Activated CD4-positive, alpha-beta T cell treated with anti-CD3 and anti-CD28 coated beads for 36 hours (primary cell): ENCODE data around the gene TPCN2. TPM values are rescaled to one million over a fixed set of nuclear protein-coding genes. Genes with fewer than 3 reads are reported as not detected.

ENCODE experiments used
- ATAC-seq: fragments of 200-7000 bp; cut with Tn5 transposase; one replicate; pipeline ENCODE4 v1.10.0; 2021; ENCODE audit warnings: mild to moderate bottlenecking, moderate library complexity
- CTCF ChIA-PET: fragments of 350-600 bp; sonication (Branson Sonifier 250); formaldehyde crosslinking; loops from one replicate; lab custom pipeline; 2021; ENCODE audit warnings: antibody characterized with exemption; lab: Charles Lee
- POLR2A ChIA-PET: fragments of 350-600 bp; sonication (Branson Sonifier 250); formaldehyde crosslinking; loops from one replicate; lab custom pipeline; 2021; ENCODE audit warnings: antibody characterized with exemption, inconsistent platforms; lab: Charles Lee
- DNase-seq: peaks from one replicate; pipeline ENCODE4 v3.0.0-alpha.2; 2020
- H3K27ac Mint-ChIP-seq: one replicate; pipeline ENCODE4 v1.8.0; 2021; ENCODE audit warnings: mixed read lengths
- H3K27me3 Mint-ChIP-seq: one replicate; pipeline ENCODE4 v1.8.0; 2021; ENCODE audit warnings: mixed read lengths
- H3K36me3 Mint-ChIP-seq: one replicate; pipeline ENCODE4 v1.8.0; 2021; ENCODE audit warnings: low read depth, mixed read lengths
- H3K4me1 Mint-ChIP-seq: one replicate; pipeline ENCODE4 v1.8.0; 2021; ENCODE audit warnings: mixed read lengths
- H3K4me3 Mint-ChIP-seq: one replicate; pipeline ENCODE4 v1.8.0; 2021; ENCODE audit warnings: mild to moderate bottlenecking, moderate library complexity, mixed read lengths
- H3K9me3 Mint-ChIP-seq: one replicate; pipeline ENCODE4 v1.8.0; 2021; ENCODE audit warnings: low read depth, mixed read lengths
- intact Hi-C, 2 experiments: fragments of 100-400 bp; cut with DNase I in 1 of 2; cut with micrococcal nuclease in 1 of 2; formaldehyde crosslinking; loops; one replicate each; pipeline versions ENCODE4 v1.14.2 to v1.15.1; 2022 to 2024; cut with DNase I, micrococcal nuclease
- total RNA-seq, 2 experiments: library from RNA; stranded (reverse); gene quantifications; one replicate each; pipeline ENCODE4 v1.2.3, GENCODE V29; 2021

TPCN2 gene
- total RNA-seq, 2 experiments from 2014 or later, result 7.4 to 10.4 TPM

- POLR2A ChIA-PET, result no interaction called here
- Mint-ChIP-seq H3K4me1 (peaks cover 6% of the 10 kb centered on the region), H3K27ac (no peak overlapping the region)
Measured at GRCh38 chr11:69160296-69161116, 111.8 kb downstream of the TPCN2 start.

DNA sequence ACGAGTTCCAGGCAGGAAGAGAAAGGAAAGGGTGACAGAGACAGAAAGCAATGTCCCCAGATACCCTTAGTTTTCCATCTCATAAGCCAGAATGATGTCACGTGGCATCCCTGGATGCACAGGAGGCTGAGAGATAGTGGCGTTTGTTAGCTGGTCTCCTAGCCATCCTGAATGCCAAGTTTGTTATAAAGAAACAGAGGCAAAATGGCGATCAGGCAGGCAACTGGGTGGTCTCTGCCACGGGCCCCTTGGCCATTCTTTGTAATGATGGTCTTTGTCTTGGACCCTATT is 112.3 kb downstream of the TPCN2 start:
- intact Hi-C loops, result no loop called here
- ATAC-seq, result no peak
- Mint-ChIP-seq H3K9me3 (peaks cover 5% of the 10 kb centered on the region), H3K36me3 (no peaks in the 10 kb centered on the region), H3K27me3 (no peaks in the 10 kb centered on the region), H3K27ac (no peak overlapping the region), H3K4me3 (no peak overlapping the region), H3K4me1 (peaks cover 5% of the 10 kb centered on the region)
- ChIA-PET POLR2A (no interaction called here), CTCF (no interaction called here)
- no peak for DNase-seq

More at GRCh38 chr11:69160296-69161116, 111.8 kb downstream of the TPCN2 start:
- no peaks in the 10 kb centered on the region for H3K36me3 Mint-ChIP-seq
- intact Hi-C loops, result no loop called here
- CTCF ChIA-PET, result interaction anchor here (0.7 kb wide), 1 partner anchor 9 kb away, joined by 3 read pairs; no protein-coding TSS in a partner anchor
- H3K27me3 Mint-ChIP-seq, result no peaks in the 10 kb centered on the region
- peaks cover 5% of the 10 kb centered on the region for H3K9me3 Mint-ChIP-seq
- no peak for DNase-seq
- no peak overlapping the region for H3K4me3 Mint-ChIP-seq
- no peak for ATAC-seq

GRCh38 chr11:69162505-69162904 is 113.8 kb downstream of the TPCN2 start:
- ATAC-seq, result no peak
- intact Hi-C loops, result no loop called here
- H3K4me3 Mint-ChIP-seq, result no peak overlapping the region
- CTCF ChIA-PET, result interaction anchor here (0.6 kb wide), 1 partner anchor 286 kb away, joined by 3 read pairs; no protein-coding TSS in a partner anchor
- DNase-seq, result no peak
- no peaks in the 10 kb centered on the region for H3K27me3 Mint-ChIP-seq
- no peaks in the 10 kb centered on the region for H3K36me3 Mint-ChIP-seq
- POLR2A ChIA-PET, result no interaction called here
- peaks cover 18% of the 10 kb centered on the region for H3K4me1 Mint-ChIP-seq
- peaks cover 5% of the 10 kb centered on the region for H3K9me3 Mint-ChIP-seq
- H3K27ac Mint-ChIP-seq, result no peak overlapping the region

- intact Hi-C loops, result no loop called here
- Mint-ChIP-seq H3K9me3 (peaks cover 5% of the 10 kb centered on the region), H3K4me1 (peaks cover 18% of the 10 kb centered on the region), H3K27me3 (no peaks in the 10 kb centered on the region), H3K4me3 (no peak overlapping the region), H3K36me3 (no peaks in the 10 kb centered on the region), H3K27ac (no peak overlapping the region)
- DNase-seq (no peak), ATAC-seq (no peak)
- ChIA-PET POLR2A (no interaction called here), CTCF (interaction anchor here (0.6 kb wide), 1 partner anchor 43 kb away, joined by 3 read pairs; no protein-coding TSS in a partner anchor)
Measured at GRCh38 chr11:69163842-69164241, 115.1 kb downstream of the TPCN2 start.

DNA sequence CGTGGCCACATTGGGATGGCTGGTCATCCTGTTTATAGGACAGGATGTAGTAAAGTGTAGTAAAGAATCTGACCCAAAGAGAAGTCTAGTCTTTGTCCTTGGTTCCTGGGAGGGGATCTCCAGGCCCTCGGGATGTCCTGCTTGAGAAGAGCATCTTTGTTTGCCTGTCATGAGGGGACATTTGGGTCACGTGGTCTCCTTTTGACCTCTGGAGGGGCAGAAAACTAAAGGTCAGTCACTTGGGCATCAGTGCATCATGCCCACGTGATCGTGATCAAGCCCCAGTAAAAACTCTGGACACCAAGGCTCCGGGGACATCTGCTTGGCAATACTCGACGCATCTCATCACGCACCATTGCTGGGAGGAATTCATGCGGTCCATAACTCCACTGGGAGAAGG is 116.1 kb downstream of the TPCN2 start:
- H3K27ac Mint-ChIP-seq, result no peak overlapping the region
- H3K4me1 Mint-ChIP-seq, result peaks cover 18% of the 10 kb centered on the region
- H3K9me3 Mint-ChIP-seq, result peaks cover 5% of the 10 kb centered on the region
- ChIA-PET POLR2A (no interaction called here), CTCF (interaction anchor here (0.6 kb wide), 1 partner anchor 8 kb away, joined by 3 read pairs; no protein-coding TSS in a partner anchor)
- DNase-seq, result no peak
- no peak overlapping the region for H3K4me3 Mint-ChIP-seq
- no peaks in the 10 kb centered on the region for H3K27me3 Mint-ChIP-seq
- H3K36me3 Mint-ChIP-seq, result no peaks in the 10 kb centered on the region
- intact Hi-C loops, result loop anchor here in 1 of 2 experiments (5.0 kb wide), 2 partner anchors 132 to 382 kb away; no protein-coding TSS in a partner anchor
- ATAC-seq, result no peak

GRCh38 chr11:69165775-69166174 is 117.0 kb downstream of the TPCN2 start:
- ChIA-PET POLR2A (interaction anchor here (0.6 to 0.9 kb wide), 2 partner anchors 34 to 73 kb away, joined by 3 to 6 read pairs; no protein-coding TSS in a partner anchor), CTCF (interaction anchor here (0.6 to 1.0 kb wide), 3 partner anchors 75 to 381 kb away, joined by 3 to 4 read pairs (median 3); no protein-coding TSS in a partner anchor)

DNA sequence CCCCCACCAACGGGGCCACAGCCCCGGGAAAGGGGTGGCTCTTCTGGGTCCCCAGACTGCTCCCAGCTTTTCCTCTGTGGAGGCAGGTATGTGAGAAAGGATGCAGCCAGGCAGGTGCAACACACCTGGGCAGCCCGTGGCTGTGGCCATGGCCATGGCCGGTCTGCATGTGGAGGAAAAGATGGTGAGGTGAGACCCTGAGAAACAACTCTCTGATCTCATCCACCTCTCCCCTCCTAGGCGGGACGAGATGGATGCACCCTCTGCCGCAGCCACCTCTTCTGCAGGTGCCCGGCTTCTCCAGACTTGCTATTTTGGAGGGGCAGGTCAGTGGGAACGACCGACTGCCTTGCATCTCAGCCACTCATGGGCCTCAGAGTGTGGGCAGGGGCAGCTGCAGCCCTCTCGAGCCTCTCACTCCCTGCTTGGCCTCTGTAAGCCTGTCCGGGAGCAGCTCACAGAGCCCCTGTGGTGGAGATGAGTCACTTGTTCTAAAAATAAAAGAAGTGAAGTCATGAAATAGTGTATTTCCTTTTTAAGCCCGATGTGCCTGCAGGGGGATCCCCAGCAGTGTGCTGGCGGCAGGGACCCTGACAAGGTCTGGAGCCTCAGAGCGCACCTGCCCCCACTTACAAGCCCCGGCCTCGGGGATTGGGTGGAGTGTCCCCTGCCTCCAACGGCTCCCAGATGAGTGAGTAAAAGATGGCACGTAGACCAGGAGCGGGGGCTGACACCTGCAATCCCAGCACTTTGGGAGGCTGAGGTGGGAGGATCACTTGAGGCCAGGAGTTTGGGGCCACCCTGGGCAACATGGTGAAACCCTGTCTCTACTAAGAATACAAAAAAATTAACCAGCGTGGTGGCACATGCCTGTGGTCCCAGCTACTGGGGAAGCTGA is 117.7 kb downstream of the TPCN2 start:
- DNase-seq, result peak; percentile 77
- H3K27ac Mint-ChIP-seq, result peak overlapping the region; percentile 77
- ChIA-PET POLR2A (interaction anchor here (0.9 kb wide), 1 partner anchor 35 kb away, joined by 3 read pairs; no protein-coding TSS in a partner anchor), CTCF (interaction anchor here (0.6 to 1.0 kb wide), 2 partner anchors 75 to 380 kb away, joined by 3 to 4 read pairs; no protein-coding TSS in a partner anchor)
- no peaks in the 10 kb centered on the region for H3K36me3 Mint-ChIP-seq
- peak; percentile 99 for ATAC-seq
- peaks cover 5% of the 10 kb centered on the region for H3K9me3 Mint-ChIP-seq
- H3K27me3 Mint-ChIP-seq, result no peaks in the 10 kb centered on the region
- no peak overlapping the region for H3K4me3 Mint-ChIP-seq
- intact Hi-C loops, result loop anchor here (1.0 to 5.0 kb wide), 6 partner anchors 22 to 476 kb away; no protein-coding TSS in a partner anchor
- peaks cover 18% of the 10 kb centered on the region for H3K4me1 Mint-ChIP-seq

More at GRCh38 chr11:69165775-69166174, 117.0 kb downstream of the TPCN2 start:
- H3K9me3 Mint-ChIP-seq, result peaks cover 5% of the 10 kb centered on the region
- H3K27me3 Mint-ChIP-seq, result no peaks in the 10 kb centered on the region
- H3K4me1 Mint-ChIP-seq, result peaks cover 18% of the 10 kb centered on the region
- no peak overlapping the region for H3K27ac Mint-ChIP-seq
- ATAC-seq (no peak), DNase-seq (no peak)
- no peak overlapping the region for H3K4me3 Mint-ChIP-seq
- intact Hi-C loops, result loop anchor here (1.0 to 5.0 kb wide), 6 partner anchors 21 to 477 kb away; no protein-coding TSS in a partner anchor
- no peaks in the 10 kb centered on the region for H3K36me3 Mint-ChIP-seq

GRCh38 chr11:69167130-69167915 is 118.6 kb downstream of the TPCN2 start:
- H3K9me3 Mint-ChIP-seq, result peaks cover 5% of the 10 kb centered on the region
- no peaks in the 10 kb centered on the region for H3K36me3 Mint-ChIP-seq
- H3K4me3 Mint-ChIP-seq, result no peak overlapping the region
- ChIA-PET POLR2A (no interaction called here), CTCF (no interaction called here)
- intact Hi-C loops, result loop anchor here in 1 of 2 experiments (2.0 to 5.0 kb wide), 3 partner anchors 130 to 475 kb away; no protein-coding TSS in a partner anchor
- no peaks in the 10 kb centered on the region for H3K27me3 Mint-ChIP-seq
- H3K27ac Mint-ChIP-seq, result no peak overlapping the region
- H3K4me1 Mint-ChIP-seq, result peaks cover 18% of the 10 kb centered on the region
- no peak for ATAC-seq
- DNase-seq, result no peak

DNA sequence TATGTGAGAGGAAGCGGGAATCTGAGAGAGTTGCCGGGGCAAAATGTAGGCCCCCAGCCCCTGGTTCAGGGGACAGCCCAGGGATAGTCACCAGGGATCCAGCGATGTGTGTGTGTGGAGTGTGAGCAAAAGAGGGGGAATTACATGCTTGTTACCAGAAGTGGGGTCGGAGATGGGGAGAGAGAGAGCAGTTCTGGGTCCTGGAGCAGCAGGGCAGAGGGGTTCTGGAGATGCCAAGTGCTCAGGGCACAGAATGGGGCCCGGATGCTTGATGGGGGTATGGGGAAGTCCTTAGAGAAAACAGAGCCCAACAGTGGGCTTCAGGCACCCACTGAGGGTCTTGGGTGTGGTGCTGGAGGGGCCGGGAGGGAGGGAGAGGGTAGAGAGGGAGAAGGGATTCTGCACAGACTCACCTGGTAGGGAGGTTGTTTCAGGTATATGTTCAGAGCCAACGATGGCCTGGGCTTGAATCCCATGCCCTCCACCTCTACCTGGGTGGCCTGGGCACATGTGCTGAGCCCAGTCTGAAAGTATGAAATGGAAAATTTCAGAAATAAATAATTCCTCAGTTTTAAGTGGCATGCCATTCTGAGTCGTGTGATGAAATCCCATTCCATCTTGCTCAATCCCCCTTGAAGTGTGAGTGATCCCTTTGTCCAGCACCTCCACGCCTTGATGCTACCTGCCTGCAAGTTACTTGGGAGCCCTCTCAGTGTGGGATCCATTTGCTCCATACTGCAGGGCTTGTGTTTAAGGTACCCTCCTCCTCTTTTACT is 119.4 kb downstream of the TPCN2 start:
- CTCF ChIA-PET, result no interaction called here
- H3K27me3 Mint-ChIP-seq, result no peaks in the 10 kb centered on the region
- intact Hi-C loops, result loop anchor here in 1 of 2 experiments (2.0 to 5.0 kb wide), 3 partner anchors 129 to 475 kb away; no protein-coding TSS in a partner anchor

DNA sequence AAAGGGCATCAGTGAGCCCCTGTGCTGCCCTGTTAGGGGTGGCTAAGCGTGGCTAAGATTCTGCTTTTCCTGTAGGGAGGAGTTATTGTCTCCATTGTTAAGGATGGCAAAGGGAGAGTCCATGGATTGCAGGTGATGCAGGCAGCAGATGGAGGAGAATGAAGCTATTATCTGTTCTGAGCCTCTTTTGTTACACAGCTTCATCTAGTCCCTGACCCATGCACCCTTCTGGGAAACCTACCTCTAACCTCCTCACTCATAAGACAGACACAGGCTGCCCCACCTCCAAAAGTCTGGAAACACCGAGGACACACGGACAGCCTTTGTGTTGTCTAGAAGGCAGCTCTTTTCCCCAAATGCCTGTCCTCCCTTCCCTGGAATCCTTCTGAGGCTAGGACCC is 120.7 kb downstream of the TPCN2 start:
- intact Hi-C loops, result loop anchor here in 1 of 2 experiments (5.0 kb wide), 2 partner anchors 128 to 378 kb away; no protein-coding TSS in a partner anchor
- ChIA-PET CTCF (interaction anchor here (1.0 kb wide), 1 partner anchor 9 kb away, joined by 3 read pairs; no protein-coding TSS in a partner anchor), POLR2A (no interaction called here)
- Mint-ChIP-seq H3K9me3 (peaks cover under 1% of the 10 kb centered on the region), H3K36me3 (no peaks in the 10 kb centered on the region), H3K4me1 (peaks cover 18% of the 10 kb centered on the region), H3K27me3 (no peaks in the 10 kb centered on the region), H3K27ac (no peak overlapping the region), H3K4me3 (no peak overlapping the region)
- DNase-seq (no peak), ATAC-seq (no peak)

More for the DNA sequence above, 119.4 kb downstream of the TPCN2 start:
- Mint-ChIP-seq H3K4me3 (no peak overlapping the region), H3K4me1 (peaks cover 18% of the 10 kb centered on the region), H3K36me3 (no peaks in the 10 kb centered on the region), H3K27ac (no peak overlapping the region), H3K9me3 (peaks cover 5% of the 10 kb centered on the region)
- no peak for DNase-seq
- ATAC-seq, result no peak
- POLR2A ChIA-PET, result no interaction called here
